ENCODE results near the gene ZBTB3.

DNA sequence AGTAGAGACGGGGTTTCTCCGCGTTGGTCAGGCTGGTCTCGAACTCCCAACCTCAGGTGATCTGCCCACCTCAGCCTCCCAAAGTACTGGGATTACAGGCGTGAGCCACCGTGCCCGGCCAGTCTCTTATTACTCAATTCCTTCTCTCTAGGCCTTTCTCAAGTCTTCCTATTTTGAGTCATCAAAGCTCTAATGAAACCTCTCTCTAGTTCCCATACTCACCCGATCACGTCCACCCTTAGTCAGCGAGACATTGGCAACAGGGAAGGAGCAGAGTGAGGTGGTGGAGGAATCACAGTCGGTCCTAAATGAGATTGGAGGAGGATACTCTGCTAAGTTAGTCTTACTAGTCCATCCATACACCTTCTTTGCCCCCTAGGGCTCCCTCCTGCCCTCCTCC is 51.7 kb downstream of the ZBTB3 start:
- no peak for TF ChIP-seq CTCF (IDR thresholded peaks at IDR 0.05; ENCODE audit: poor library complexity)
- no peak for TF ChIP-seq EZH2 (IDR thresholded peaks at IDR 0.05; ENCODE audit: borderline replicate concordance)

All from hepatocyte (in vitro differentiated cells).